H9 (cell line): ENCODE measurements around the gene CASTOR1. TPM values are rescaled to one million over a fixed set of nuclear protein-coding genes. Genes with fewer than 3 reads are reported as not detected.

Experiments used
- DNase-seq: peaks from one replicate; pipeline ENCODE4 v3.0.0-alpha.2; 2017
- H2AFZ ChIP-seq: one replicate; pipeline ENCODE4 v1.6.1; 2013; ENCODE audit warnings: mild to moderate bottlenecking, low read length, control low read depth, moderate library complexity
- H2AK5ac ChIP-seq: 2 replicates; pipeline ENCODE4 v1.6.1; 2013; ENCODE audit warnings: low read length, control low read depth, mixed read lengths; ENCODE audit not compliant: insufficient read length
- H2BK120ac ChIP-seq: one replicate; pipeline ENCODE4 v1.6.1; 2013; ENCODE audit warnings: low read depth, mild to moderate bottlenecking, low read length, control low read depth, inconsistent platforms; ENCODE audit not compliant: poor library complexity, severe bottlenecking
- H2BK12ac ChIP-seq: 2 replicates; pipeline ENCODE4 v1.6.1; 2013; ENCODE audit warnings: low read length, control low read depth, mixed read lengths, low read depth; ENCODE audit not compliant: insufficient read length
- H2BK15ac ChIP-seq: 2 replicates; pipeline ENCODE4 v1.6.1; 2013; ENCODE audit warnings: low read depth, low read length, control low read depth
- H2BK20ac ChIP-seq: one replicate; pipeline ENCODE4 v1.6.1; 2013; ENCODE audit warnings: low read depth, mild to moderate bottlenecking, low read length, control low read depth, inconsistent platforms; ENCODE audit not compliant: poor library complexity, severe bottlenecking
- H2BK5ac ChIP-seq: 2 replicates; pipeline ENCODE4 v1.6.1; 2013; ENCODE audit warnings: low read length, control low read depth, mixed read lengths; ENCODE audit not compliant: insufficient read length
- H3K14ac ChIP-seq: 2 replicates; pipeline ENCODE4 v1.6.1; 2013; ENCODE audit warnings: low read length, control low read depth; ENCODE audit not compliant: insufficient read depth
- H3K18ac ChIP-seq: 2 replicates; pipeline ENCODE4 v1.6.1; 2013; ENCODE audit warnings: low read depth, mild to moderate bottlenecking, mixed read lengths, low read length, control low read depth; ENCODE audit not compliant: insufficient read length
- H3K23ac ChIP-seq: 2 replicates; pipeline ENCODE4 v1.6.1; 2013; ENCODE audit warnings: low read length, control low read depth, mixed read lengths, low read depth; ENCODE audit not compliant: insufficient read length
- H3K23me2 ChIP-seq: 2 replicates; pipeline ENCODE4 v1.6.1; 2013; ENCODE audit warnings: low read depth, mild to moderate bottlenecking, mixed read lengths, low read length, control low read depth; ENCODE audit not compliant: insufficient read length, poor library complexity, severe bottlenecking
- H3K27ac ChIP-seq: 2 replicates; pipeline ENCODE4 v1.5.1; 2013; ENCODE audit warnings: low read length, control low read depth, mixed read lengths, low read depth; ENCODE audit not compliant: insufficient read length
- H3K27me3 ChIP-seq: 2 replicates; pipeline ENCODE4 v1.6.1; 2013; ENCODE audit warnings: low read length, control low read depth, inconsistent platforms; ENCODE audit not compliant: insufficient read depth
- H3K4ac ChIP-seq: 2 replicates; pipeline ENCODE4 v1.6.1; 2013; ENCODE audit warnings: low read depth, mild to moderate bottlenecking, control low read depth, inconsistent platforms, low read length, moderate library complexity
- H3K4me1 ChIP-seq: 2 replicates; pipeline ENCODE4 v1.6.1; 2013; ENCODE audit warnings: low read length, control low read depth, inconsistent platforms; ENCODE audit not compliant: insufficient read depth
- H3K4me2 ChIP-seq: 2 replicates; pipeline ENCODE4 v1.6.1; 2013; ENCODE audit warnings: low read length, control low read depth, mixed read lengths; ENCODE audit not compliant: insufficient read length, insufficient read depth
- H3K56ac ChIP-seq: 2 replicates; pipeline ENCODE4 v1.6.1; 2013; ENCODE audit warnings: low read depth, mild to moderate bottlenecking, mixed read lengths, low read length, control low read depth; ENCODE audit not compliant: insufficient read length
- H3K79me1 ChIP-seq: 2 replicates; pipeline ENCODE4 v1.6.1; 2013; ENCODE audit warnings: low read depth, mild to moderate bottlenecking, moderate library complexity, low read length, control low read depth, inconsistent platforms; ENCODE audit not compliant: insufficient read depth, poor library complexity, severe bottlenecking
- H3K79me2 ChIP-seq: 2 replicates; pipeline ENCODE4 v1.6.1; 2013; ENCODE audit warnings: low read length, control low read depth, inconsistent platforms; ENCODE audit not compliant: insufficient read depth
- H3K9ac ChIP-seq: 2 replicates; pipeline ENCODE4 v1.6.1; 2013; ENCODE audit warnings: low read length, control low read depth, mixed read lengths; ENCODE audit not compliant: insufficient read length; ENCODE audit errors: extremely low read depth
- H3K9me3 ChIP-seq: one replicate; pipeline ENCODE4 v1.6.1; 2013; ENCODE audit warnings: low read depth, low read length, inconsistent platforms; ENCODE audit not compliant: control insufficient read depth
- H3T11ph ChIP-seq: one replicate; pipeline ENCODE4 v1.6.1; 2013; ENCODE audit warnings: mild to moderate bottlenecking, low read length, control low read depth, inconsistent platforms
- H4K20me1 ChIP-seq: one replicate; pipeline ENCODE4 v1.6.1; 2013; ENCODE audit not compliant: control insufficient read depth, insufficient read length, insufficient read depth
- H4K5ac ChIP-seq: 2 replicates; pipeline ENCODE4 v1.6.1; 2013; ENCODE audit warnings: low read depth, mild to moderate bottlenecking, mixed read lengths, low read length, control low read depth; ENCODE audit not compliant: insufficient read length
- H4K8ac ChIP-seq: replicated peaks from 2 replicates; pipeline ENCODE4 v1.6.1; 2013; ENCODE audit warnings: low read length, control low read depth, mixed read lengths, low read depth; ENCODE audit not compliant: insufficient read length
- H4K91ac ChIP-seq: 2 replicates; pipeline ENCODE4 v1.6.1; 2013; ENCODE audit warnings: low read depth, mild to moderate bottlenecking, moderate library complexity, mixed read lengths, low read length, control low read depth; ENCODE audit not compliant: insufficient read length
- H3K27ac Mint-ChIP-seq, 3 experiments: 2 replicates in 2 of 3; 3 replicates in 1 of 3; pipeline ENCODE4 v1.8.0; 2020 to 2021; ENCODE audit warnings: mixed read lengths in 3 of 3, mild to moderate bottlenecking in 1 of 3, moderate library complexity in 1 of 3
- H3K27me3 Mint-ChIP-seq: 2 replicates; pipeline ENCODE4 v1.8.0; 2021; ENCODE audit warnings: low read depth, mild to moderate bottlenecking, moderate library complexity, mixed read lengths
- H3K36me3 Mint-ChIP-seq, 3 experiments: 2 replicates in 2 of 3; 3 replicates in 1 of 3; pipeline ENCODE4 v1.8.0; 2020 to 2021; ENCODE audit warnings: low read depth in 3 of 3, mixed read lengths in 3 of 3; ENCODE audit not compliant: insufficient read depth in 1 of 3
- H3K4me1 Mint-ChIP-seq, 2 experiments: 2 replicates each; pipeline ENCODE4 v1.8.0; 2020; ENCODE audit warnings: mixed read lengths in 2 of 2
- H3K4me3 Mint-ChIP-seq, 2 experiments: 2 replicates in 1 of 2; 3 replicates in 1 of 2; pipeline ENCODE4 v1.8.0; 2020 to 2021; ENCODE audit warnings: mild to moderate bottlenecking in 2 of 2, mixed read lengths in 2 of 2, moderate library complexity in 1 of 2
- H3K9me3 Mint-ChIP-seq, 2 experiments: 2 replicates in 1 of 2; 3 replicates in 1 of 2; pipeline ENCODE4 v1.8.0; 2020; ENCODE audit warnings: mild to moderate bottlenecking in 2 of 2, mixed read lengths in 2 of 2, moderate library complexity in 1 of 2
- WGBS: extraction: QIAGEN DNeasy Blood & Tissue Kit; methylation state at CpG from one replicate; pipeline ENCODE4 v1.1.7; 2013; ENCODE audit warnings: missing lambda C conversion rate, low lambda C conversion rate, mixed read lengths; ENCODE audit not compliant: insufficient read length; ENCODE audit errors: extremely low coverage; 5-methylcytosine and 5-hydroxymethylcytosine counted together
- total RNA-seq: library from RNA; stranded (reverse); gene quantifications from 2 replicates; pipeline ENCODE4 v1.2.1, GENCODE V29; 2021
- TF ChIP-seq, protein P1 (sequence below): fragments of 200-600 bp; sonication (generic); conservative IDR thresholded peaks from 3 replicates; pipeline ENCODE4 v1.8.0; 2021; ENCODE audit warnings: antibody characterized with exemption, mild to moderate bottlenecking

CASTOR1 gene
- total RNA-seq, 1 experiment from 2014 or later: 8.8 TPM

- Histone ChIP-seq H2BK15ac (no peak overlapping the region), H2BK5ac (no peak overlapping the region), H3K27ac (no peak overlapping the region), H3K79me1 (no peaks in the 10 kb centered on the region), H2BK120ac (no peak overlapping the region), H3K4ac (no peak overlapping the region), H2BK20ac (no peak overlapping the region), H4K91ac (no peak overlapping the region), H3K4me1 (no peaks in the 10 kb centered on the region; the same call in 1 of the 2 replicates), H3K18ac (no peak overlapping the region), H3K79me2 (no peaks in the 10 kb centered on the region), H3K23me2 (no peaks in the 10 kb centered on the region), H2BK12ac (no peak overlapping the region), H3K9me3 (no peaks in the 10 kb centered on the region), H4K20me1 (no peaks in the 10 kb centered on the region), H4K8ac (no peak overlapping the region), H3K4me2 (no peak overlapping the region), H2AK5ac (no peak overlapping the region), H3K9ac (no peak overlapping the region), H3T11ph (no peak overlapping the region), H2AFZ (no peak overlapping the region), H3K23ac (no peak overlapping the region), H4K5ac (no peak overlapping the region), H3K14ac (no peak overlapping the region), H3K56ac (no peak overlapping the region), H3K27me3 (no peaks in the 10 kb centered on the region)
- H3K27me3 Mint-ChIP-seq: no peaks in the 10 kb centered on the region
- H3K4me1 Mint-ChIP-seq: peaks cover 11 to 13% of the 10 kb centered on the region in 2 experiments
- TF ChIP-seq, protein P1, sequence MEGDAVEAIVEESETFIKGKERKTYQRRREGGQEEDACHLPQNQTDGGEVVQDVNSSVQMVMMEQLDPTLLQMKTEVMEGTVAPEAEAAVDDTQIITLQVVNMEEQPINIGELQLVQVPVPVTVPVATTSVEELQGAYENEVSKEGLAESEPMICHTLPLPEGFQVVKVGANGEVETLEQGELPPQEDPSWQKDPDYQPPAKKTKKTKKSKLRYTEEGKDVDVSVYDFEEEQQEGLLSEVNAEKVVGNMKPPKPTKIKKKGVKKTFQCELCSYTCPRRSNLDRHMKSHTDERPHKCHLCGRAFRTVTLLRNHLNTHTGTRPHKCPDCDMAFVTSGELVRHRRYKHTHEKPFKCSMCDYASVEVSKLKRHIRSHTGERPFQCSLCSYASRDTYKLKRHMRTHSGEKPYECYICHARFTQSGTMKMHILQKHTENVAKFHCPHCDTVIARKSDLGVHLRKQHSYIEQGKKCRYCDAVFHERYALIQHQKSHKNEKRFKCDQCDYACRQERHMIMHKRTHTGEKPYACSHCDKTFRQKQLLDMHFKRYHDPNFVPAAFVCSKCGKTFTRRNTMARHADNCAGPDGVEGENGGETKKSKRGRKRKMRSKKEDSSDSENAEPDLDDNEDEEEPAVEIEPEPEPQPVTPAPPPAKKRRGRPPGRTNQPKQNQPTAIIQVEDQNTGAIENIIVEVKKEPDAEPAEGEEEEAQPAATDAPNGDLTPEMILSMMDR: no peak
- no peaks in the 10 kb centered on the region for H3K36me3 Mint-ChIP-seq
- no peaks in the 10 kb centered on the region; a peak in 1 of 5 replicates for H3K9me3 Mint-ChIP-seq
- no peak for DNase-seq
- H3K4me3 Mint-ChIP-seq: no peak overlapping the region
- WGBS: no CpG with 5 or more reads among the region's 8 CpGs
- H3K27ac Mint-ChIP-seq: no peak overlapping the region
Observed at GRCh38 chr22:30313527-30314363, 24.4 kb upstream of the CASTOR1 start.
